Cardiac muscle cell (in vitro differentiated cells and primary cell): ENCODE results near the gene HLA-DMB. TPM values are rescaled to one million over a fixed set of nuclear protein-coding genes. Genes with fewer than 3 reads are reported as not detected.
"Not testable (repeated sequence)": the region's sequence is repeated elsewhere in the genome, so short reads cannot be mapped to it uniquely, and the experiment has no call there.

Source experiments
- DNase-seq, 2 donors: peaks; one replicate each; pipeline versions ENCODE4 v3.0.0 to v3.0.0-alpha.2; 2010 to 2017; ENCODE audit warnings: low read depth in 1 of 2, low spot score in 1 of 2
- H3K27ac ChIP-seq: fragments of 200-600 bp; sonication (generic); 2 replicates; pipeline ENCODE4 v1.5.1; 2016
- H3K27me3 ChIP-seq: fragments of 200-600 bp; sonication (generic); 2 replicates; pipeline ENCODE4 v1.6.0; 2016; ENCODE audit warnings: control low read depth
- H3K36me3 ChIP-seq: fragments of 200-600 bp; sonication (generic); 2 replicates; pipeline ENCODE4 v1.5.1; 2016; ENCODE audit warnings: control low read depth
- H3K4me1 ChIP-seq: fragments of 200-600 bp; sonication (generic); 2 replicates; pipeline ENCODE4 v1.8.1; 2017; ENCODE audit warnings: low read depth, mild to moderate bottlenecking, mixed run types
- H3K4me3 ChIP-seq: fragments of 200-600 bp; sonication (generic); 2 replicates; pipeline ENCODE4 v1.5.1; 2016; ENCODE audit warnings: mild to moderate bottlenecking
- H3K9me3 ChIP-seq: fragments of 200-600 bp; sonication (generic); 2 replicates; pipeline ENCODE4 v1.5.1; 2017; ENCODE audit warnings: low read depth, mild to moderate bottlenecking, control low read depth
- CTCF ChIP-seq: IDR thresholded peaks from 2 replicates; pipeline ENCODE4 v1.5.1; 2012; ENCODE audit warnings: low read depth, mild to moderate bottlenecking, low read length
- polyA plus RNA-seq: library from polyadenylated mRNA; unstranded; fragments of >200 nt; fragmentation: Nextera tagmentation; extraction: Ambion mirVana; gene quantifications from 2 replicates; pipeline ENCODE4 v1.2.1, GENCODE V29; 2016
- total RNA-seq: library from RNA; depleted of rRNA; stranded (reverse); fragments of >200 nt; gene quantifications from 2 replicates; pipeline ENCODE4 v1.2.3, GENCODE V29; 2016

The HLA-DMB gene
- total and polyA plus RNA-seq, 2 experiments from 2014 or later: not detected

GRCh38 chr6:32945108-32945760 lies 4.4 kb upstream of the HLA-DMB start:
- Histone ChIP-seq H3K36me3 (no peaks in the 10 kb centered on the region), H3K4me3 (no peak overlapping the region), H3K9me3 (no peaks in the 10 kb centered on the region), H3K27me3 (no peaks in the 10 kb centered on the region), H3K27ac (no peak overlapping the region), H3K4me1 (no peaks in the 10 kb centered on the region)
- no peak for TF ChIP-seq CTCF
- DNase-seq: no peak

DNA sequence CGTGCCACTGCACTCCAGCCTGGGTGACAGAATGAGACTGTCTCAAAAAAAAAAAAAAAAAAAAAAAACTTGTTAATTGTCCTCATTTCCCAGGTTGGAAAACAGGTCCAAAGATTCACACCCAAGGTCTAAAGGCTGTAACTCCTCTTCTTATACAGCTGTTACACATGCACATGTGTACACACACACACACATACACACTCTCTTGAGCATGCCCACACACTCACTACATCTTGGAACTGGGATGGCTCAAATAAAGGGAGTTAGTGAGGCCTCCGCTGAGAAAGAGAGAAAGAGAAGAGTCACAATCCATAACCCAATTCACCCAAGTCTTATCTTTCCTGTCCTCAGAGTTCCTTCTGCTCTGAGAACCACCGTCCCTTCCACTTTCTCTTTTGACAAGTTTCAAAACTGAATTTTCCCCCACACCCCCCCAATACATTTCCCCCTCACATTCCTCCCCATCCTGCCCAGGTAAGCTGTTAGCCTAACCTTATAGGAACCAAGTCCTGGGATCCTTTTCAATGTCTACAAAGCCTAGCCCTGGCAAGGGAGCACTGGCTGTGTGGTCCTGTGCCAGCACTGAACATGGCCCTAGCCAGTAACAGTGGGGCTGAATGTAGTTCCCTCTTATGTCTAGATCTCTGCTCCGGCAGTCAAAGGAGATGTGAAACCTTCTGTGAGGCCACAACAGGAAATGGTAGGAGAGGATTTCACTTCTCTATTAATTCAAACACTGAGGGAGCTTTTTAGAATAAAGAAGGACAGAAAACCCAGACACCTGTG lies 3.2 kb upstream of the HLA-DMB start:
- Histone ChIP-seq H3K27me3 (no peaks in the 10 kb centered on the region), H3K27ac (no peak overlapping the region), H3K9me3 (no peaks in the 10 kb centered on the region), H3K4me1 (no peaks in the 10 kb centered on the region), H3K4me3 (no peak overlapping the region), H3K36me3 (no peaks in the 10 kb centered on the region)
- TF ChIP-seq CTCF: no peak
- no peak for DNase-seq

GRCh38 chr6:32942555-32943123 lies 1.8 kb upstream of the HLA-DMB start:
- H3K27me3 ChIP-seq: peaks cover 10% of the 10 kb centered on the region
- not testable (repeated sequence) for H3K4me1 ChIP-seq, H3K4me3 ChIP-seq, H3K36me3 ChIP-seq, H3K27ac ChIP-seq, DNase-seq, H3K9me3 ChIP-seq

- no peaks in the 10 kb centered on the region for H3K36me3 ChIP-seq
- no peaks in the 10 kb centered on the region for H3K9me3 ChIP-seq
- DNase-seq: no peak
- TF ChIP-seq CTCF: no peak
- peaks cover 24% of the 10 kb centered on the region for H3K27me3 ChIP-seq
- no peak overlapping the region for H3K27ac ChIP-seq
- no peak overlapping the region for H3K4me3 ChIP-seq
- H3K4me1 ChIP-seq: no peaks in the 10 kb centered on the region
Observed at GRCh38 chr6:32941214-32941768, 463 bp upstream of the HLA-DMB start.

DNA sequence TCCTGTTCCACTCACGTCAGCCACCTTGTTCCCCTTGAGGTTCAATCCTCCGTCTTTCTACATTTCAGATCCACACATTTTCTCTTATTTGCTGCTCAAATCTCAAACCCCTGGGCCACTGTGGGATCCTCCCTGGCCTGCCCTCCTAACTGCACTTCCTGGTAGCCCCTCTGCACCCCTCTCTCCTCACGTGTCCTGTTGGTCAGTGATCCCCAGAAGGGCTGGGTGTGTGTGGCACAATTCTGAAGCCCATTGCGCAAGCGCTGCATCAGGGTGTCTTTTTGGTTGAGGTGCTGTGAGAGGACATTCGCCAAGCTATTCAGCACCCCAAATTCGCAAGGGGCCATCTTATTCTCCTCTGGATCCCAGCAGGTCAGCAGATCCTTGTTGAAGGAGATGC lies 2.3 kb downstream of the HLA-DMB start:
- H3K9me3 ChIP-seq: no peaks in the 10 kb centered on the region
- DNase-seq: no peak
- no peaks in the 10 kb centered on the region for H3K36me3 ChIP-seq
- no peak overlapping the region for H3K4me3 ChIP-seq
- no peak for TF ChIP-seq CTCF
- H3K4me1 ChIP-seq: no peaks in the 10 kb centered on the region
- peaks cover 34% of the 10 kb centered on the region for H3K27me3 ChIP-seq
- H3K27ac ChIP-seq: no peak overlapping the region

- no peak for TF ChIP-seq CTCF
- H3K27ac ChIP-seq: no peak overlapping the region
Observed at GRCh38 chr6:32937230-32937633, 3.6 kb downstream of the HLA-DMB start.

More at GRCh38 chr6:32937230-32937633, 3.6 kb downstream of the HLA-DMB start:
- Histone ChIP-seq H3K4me1 (no peaks in the 10 kb centered on the region), H3K27me3 (peaks cover 34% of the 10 kb centered on the region), H3K4me3 (no peak overlapping the region), H3K9me3 (no peaks in the 10 kb centered on the region), H3K36me3 (no peaks in the 10 kb centered on the region)
- DNase-seq: no peak
